Measurements from ENCODE around the gene GULP1. TPM values are rescaled to one million over a fixed set of nuclear protein-coding genes. Genes with fewer than 3 reads are reported as not detected.

Gene GULP1
- total and polyA plus RNA-seq, 2 experiments from 2014 or later = 94.6 to 181 TPM

GRCh38 chr2:188551671-188552070 is 260.0 kb downstream of the GULP1 start (continued):
- TF ChIP-seq ZNF462 (CRISPR knock-in tag; IDR thresholded peaks at IDR 0.05) (no peak), NANOG (IDR thresholded peaks at IDR 0.05; ENCODE audit: borderline replicate concordance) (no peak)

- Mint-ChIP-seq H3K27me3 (ENCODE audit: insufficient read depth, low read depth, poor library complexity) (peaks cover 8% of the 10 kb centered on the region), H3K9me3 (peaks cover 14% of the 10 kb centered on the region), H3K4me1 (no peaks in the 10 kb centered on the region), H3K36me3 (ENCODE audit: low read depth) (peaks cover 50% of the 10 kb centered on the region), H3K4me3 (no peak overlapping the region), H3K27ac (no peak overlapping the region)
- Histone ChIP-seq H3K4me3 (no peak overlapping the region), H3K9me2 (ENCODE audit: insufficient read depth) (peaks cover 7% of the 10 kb centered on the region), H3K4me1 (ENCODE audit: insufficient read depth) (no peaks in the 10 kb centered on the region), H3F3A (replicated peaks; ENCODE audit: low read depth) (no peaks in the 10 kb centered on the region), H3K36me3 (ENCODE audit: insufficient read depth) (peaks cover 7% of the 10 kb centered on the region), H3K79me2 (replicated peaks; ENCODE audit: insufficient read depth) (no peaks in the 10 kb centered on the region; the same call in none of the 2 replicates), H4K20me1 (replicated peaks; ENCODE audit: insufficient read depth) (no peaks in the 10 kb centered on the region), H3K27me3 (ENCODE audit: insufficient read depth) (no peaks in the 10 kb centered on the region), H3K4me2 (no peak overlapping the region), H2AFZ (no peak overlapping the region), H3K27ac (ENCODE audit: low read depth) (no peak overlapping the region)
- ATAC-seq (no peak), DNase-seq (ENCODE audit: low spot score) (no peak)
- TF ChIP-seq ETS1 (IDR thresholded peaks at IDR 0.05) = no peak
- no peak for TF ChIP-seq REST (IDR thresholded peaks at IDR 0.05; ENCODE audit: unreplicated experiment)
- TF ChIP-seq EZH2 (IDR thresholded peaks at IDR 0.05; ENCODE audit: low read depth, unreplicated experiment) = no peak
- no peak for TF ChIP-seq STAT1 (IDR thresholded peaks at IDR 0.05; ENCODE audit: unreplicated experiment)
- no peak for TF ChIP-seq ZNF331 (CRISPR knock-in tag; IDR thresholded peaks at IDR 0.05; ENCODE audit: low read depth)
- no peak for TF ChIP-seq JUNB (IDR thresholded peaks at IDR 0.05; ENCODE audit: unreplicated experiment)
- no peak for TF ChIP-seq NANOG (IDR thresholded peaks at IDR 0.05; ENCODE audit: borderline replicate concordance)
- no peak for TF ChIP-seq EZH2phosphoT487 (IDR thresholded peaks at IDR 0.05; ENCODE audit: unreplicated experiment)
- no peak for TF ChIP-seq CTCF (conservative IDR thresholded peaks at IDR 0.05; ENCODE audit: low read depth in 2 of 2)
- no peak for TF ChIP-seq POLR2AphosphoS5 (IDR thresholded peaks at IDR 0.05; ENCODE audit: low read depth)
These were observed 265.4 kb downstream of the GULP1 start for GRCh38 chr2:188557081-188557480.

All from GM23338 (cell line).